Ishikawa (cell line): ENCODE measurements around the gene GORAB.

Experiments
- CEBPB ChIP-seq: IDR thresholded peaks from 2 replicates; pipeline ENCODE4 v1.6.1; 2012
- CREB1 ChIP-seq: IDR thresholded peaks from 2 replicates; pipeline ENCODE4 v1.6.1; 2012; ENCODE audit warnings: low read depth
- EGR1 ChIP-seq: IDR thresholded peaks from 2 replicates; pipeline ENCODE4 v1.6.1; 2012
- EP300 ChIP-seq: IDR thresholded peaks from 2 replicates; pipeline ENCODE4 v1.6.1; 2012; ENCODE audit warnings: borderline replicate concordance
- FOXM1 ChIP-seq: IDR thresholded peaks from 2 replicates; pipeline ENCODE4 v1.6.1; 2012; ENCODE audit warnings: low read depth, borderline replicate concordance
- NFIC ChIP-seq: IDR thresholded peaks from 2 replicates; pipeline ENCODE4 v1.6.1; 2012
- RAD21 ChIP-seq: IDR thresholded peaks from 2 replicates; pipeline ENCODE4 v1.6.1; 2012; ENCODE audit warnings: low read depth
- TAF1 ChIP-seq: IDR thresholded peaks from 2 replicates; pipeline ENCODE4 v1.6.1; 2012; ENCODE audit warnings: low read depth, mild to moderate bottlenecking
- TCF12 ChIP-seq: IDR thresholded peaks from 2 replicates; pipeline ENCODE4 v1.6.1; 2012; ENCODE audit warnings: low read depth
- TEAD4 ChIP-seq: IDR thresholded peaks from 2 replicates; pipeline ENCODE4 v1.6.1; 2012
- YY1 ChIP-seq: IDR thresholded peaks from 2 replicates; pipeline ENCODE4 v1.6.1; 2012; ENCODE audit warnings: low read depth
- ZBTB7A ChIP-seq: IDR thresholded peaks from 2 replicates; pipeline ENCODE4 v1.6.1; 2012; ENCODE audit warnings: low read depth
- TF ChIP-seq, protein P1 (sequence below): IDR thresholded peaks from 2 replicates; pipeline ENCODE4 v1.6.1; 2012
- TF ChIP-seq, protein P2 (sequence below): IDR thresholded peaks from 2 replicates; pipeline ENCODE4 v1.6.1; 2012
- TF ChIP-seq, protein P3 (sequence below): IDR thresholded peaks from 2 replicates; pipeline ENCODE4 v1.6.1; 2012; ENCODE audit warnings: low read depth, mild to moderate bottlenecking

GORAB gene

DNA sequence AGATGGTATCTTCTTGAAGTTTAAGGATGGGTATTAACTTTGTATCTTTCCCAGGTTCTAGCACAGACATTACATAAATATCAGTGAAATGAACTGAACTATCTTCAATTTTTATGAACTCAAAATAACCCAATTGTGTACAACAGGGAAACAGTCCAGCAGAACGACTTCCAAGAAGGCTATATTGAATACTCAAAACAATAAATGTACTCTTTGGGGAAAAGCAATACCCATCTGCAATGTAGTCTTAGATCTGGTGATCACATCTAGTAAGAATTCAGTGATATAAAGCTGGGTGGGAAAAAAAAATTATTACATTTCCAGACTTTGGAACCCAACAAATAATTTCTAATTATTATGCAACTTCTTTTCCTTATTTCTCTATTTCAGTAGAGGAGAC is 33.1 kb upstream of the GORAB start:
- TF ChIP-seq RAD21 (no peak), EGR1 (no peak), FOXM1 (no peak), CEBPB (no peak), TCF12 (no peak), EP300 (no peak), YY1 (no peak), TEAD4 (no peak), ZBTB7A (no peak), NFIC (no peak), CREB1 (no peak), TAF1 (no peak)
- TF ChIP-seq, protein P1, sequence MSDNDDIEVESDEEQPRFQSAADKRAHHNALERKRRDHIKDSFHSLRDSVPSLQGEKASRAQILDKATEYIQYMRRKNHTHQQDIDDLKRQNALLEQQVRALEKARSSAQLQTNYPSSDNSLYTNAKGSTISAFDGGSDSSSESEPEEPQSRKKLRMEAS, result no peak
- TF ChIP-seq, protein P2, sequence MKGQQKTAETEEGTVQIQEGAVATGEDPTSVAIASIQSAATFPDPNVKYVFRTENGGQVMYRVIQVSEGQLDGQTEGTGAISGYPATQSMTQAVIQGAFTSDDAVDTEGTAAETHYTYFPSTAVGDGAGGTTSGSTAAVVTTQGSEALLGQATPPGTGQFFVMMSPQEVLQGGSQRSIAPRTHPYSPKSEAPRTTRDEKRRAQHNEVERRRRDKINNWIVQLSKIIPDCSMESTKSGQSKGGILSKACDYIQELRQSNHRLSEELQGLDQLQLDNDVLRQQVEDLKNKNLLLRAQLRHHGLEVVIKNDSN, result no peak
- TF ChIP-seq, protein P3, sequence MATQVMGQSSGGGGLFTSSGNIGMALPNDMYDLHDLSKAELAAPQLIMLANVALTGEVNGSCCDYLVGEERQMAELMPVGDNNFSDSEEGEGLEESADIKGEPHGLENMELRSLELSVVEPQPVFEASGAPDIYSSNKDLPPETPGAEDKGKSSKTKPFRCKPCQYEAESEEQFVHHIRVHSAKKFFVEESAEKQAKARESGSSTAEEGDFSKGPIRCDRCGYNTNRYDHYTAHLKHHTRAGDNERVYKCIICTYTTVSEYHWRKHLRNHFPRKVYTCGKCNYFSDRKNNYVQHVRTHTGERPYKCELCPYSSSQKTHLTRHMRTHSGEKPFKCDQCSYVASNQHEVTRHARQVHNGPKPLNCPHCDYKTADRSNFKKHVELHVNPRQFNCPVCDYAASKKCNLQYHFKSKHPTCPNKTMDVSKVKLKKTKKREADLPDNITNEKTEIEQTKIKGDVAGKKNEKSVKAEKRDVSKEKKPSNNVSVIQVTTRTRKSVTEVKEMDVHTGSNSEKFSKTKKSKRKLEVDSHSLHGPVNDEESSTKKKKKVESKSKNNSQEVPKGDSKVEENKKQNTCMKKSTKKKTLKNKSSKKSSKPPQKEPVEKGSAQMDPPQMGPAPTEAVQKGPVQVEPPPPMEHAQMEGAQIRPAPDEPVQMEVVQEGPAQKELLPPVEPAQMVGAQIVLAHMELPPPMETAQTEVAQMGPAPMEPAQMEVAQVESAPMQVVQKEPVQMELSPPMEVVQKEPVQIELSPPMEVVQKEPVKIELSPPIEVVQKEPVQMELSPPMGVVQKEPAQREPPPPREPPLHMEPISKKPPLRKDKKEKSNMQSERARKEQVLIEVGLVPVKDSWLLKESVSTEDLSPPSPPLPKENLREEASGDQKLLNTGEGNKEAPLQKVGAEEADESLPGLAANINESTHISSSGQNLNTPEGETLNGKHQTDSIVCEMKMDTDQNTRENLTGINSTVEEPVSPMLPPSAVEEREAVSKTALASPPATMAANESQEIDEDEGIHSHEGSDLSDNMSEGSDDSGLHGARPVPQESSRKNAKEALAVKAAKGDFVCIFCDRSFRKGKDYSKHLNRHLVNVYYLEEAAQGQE, result no peak

DNA sequence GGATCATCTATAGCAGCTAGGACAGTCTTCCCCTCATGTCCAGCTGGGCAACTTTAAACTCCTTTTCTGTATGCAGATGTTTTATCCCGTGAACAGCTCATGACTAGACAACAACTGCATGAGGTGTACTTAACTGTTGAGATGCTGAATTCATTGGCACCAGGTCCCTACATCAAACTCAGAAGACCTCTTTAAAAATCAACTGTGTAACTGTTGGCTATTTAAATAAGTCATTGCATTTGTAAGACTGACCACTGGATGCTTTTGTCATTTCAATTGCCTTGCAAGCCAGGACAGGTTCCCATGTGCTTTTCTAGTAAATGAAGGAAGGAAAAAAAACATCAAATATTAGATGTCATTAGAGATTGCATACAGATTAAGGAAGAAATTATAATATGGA is 28.3 kb upstream of the GORAB start:
- TF ChIP-seq TCF12 (no peak), EP300 (no peak), ZBTB7A (no peak), RAD21 (no peak), EGR1 (no peak), NFIC (no peak), FOXM1 (no peak)
- TF ChIP-seq, protein P2, result no peak
- TF ChIP-seq, protein P1, result no peak
- TF ChIP-seq, protein P3, result no peak

DNA sequence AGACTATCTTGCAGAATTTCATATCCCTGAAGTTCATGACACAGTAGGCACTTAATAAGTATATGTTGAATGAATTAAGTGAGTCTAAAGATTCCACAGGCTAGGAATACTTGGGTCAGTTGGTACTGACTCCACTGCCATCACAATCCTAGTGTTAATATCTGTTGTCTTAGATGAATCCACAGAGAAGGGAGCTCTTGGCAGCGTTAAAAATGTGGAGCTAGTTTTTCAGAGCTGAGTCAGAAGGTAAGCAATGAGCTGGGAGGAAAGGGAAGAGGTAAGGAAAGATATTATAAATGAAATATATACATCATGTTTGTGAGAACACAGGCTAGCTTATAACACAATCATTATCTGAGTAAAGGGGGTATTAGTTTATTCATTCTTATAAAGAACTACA is 21.8 kb upstream of the GORAB start:
- TF ChIP-seq CEBPB, result no peak

DNA sequence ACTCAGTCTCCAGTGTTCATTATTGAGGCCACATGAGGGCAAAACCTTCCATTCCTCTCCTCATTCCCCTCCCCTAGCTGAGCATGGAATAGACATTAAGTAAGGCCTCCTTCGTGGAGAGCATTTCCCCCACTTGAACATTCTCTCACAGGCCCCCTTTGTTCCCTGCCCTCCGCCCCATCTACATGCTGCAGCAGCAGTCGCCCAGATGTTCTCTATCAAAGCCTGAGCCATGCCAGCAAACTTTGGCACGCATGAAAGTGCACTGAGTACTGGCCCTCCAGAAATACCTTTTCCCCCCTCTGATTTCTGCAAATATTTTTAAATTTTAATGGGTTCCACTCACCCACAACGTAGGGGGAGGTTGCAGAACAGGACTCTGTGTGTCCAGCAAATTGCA is 20.9 kb upstream of the GORAB start:
- no peak for TF ChIP-seq NFIC
- no peak for TF ChIP-seq TEAD4
- TF ChIP-seq FOXM1, result no peak
- TF ChIP-seq TCF12, result no peak
- TF ChIP-seq, protein P2, result no peak
- no peak for TF ChIP-seq YY1

DNA sequence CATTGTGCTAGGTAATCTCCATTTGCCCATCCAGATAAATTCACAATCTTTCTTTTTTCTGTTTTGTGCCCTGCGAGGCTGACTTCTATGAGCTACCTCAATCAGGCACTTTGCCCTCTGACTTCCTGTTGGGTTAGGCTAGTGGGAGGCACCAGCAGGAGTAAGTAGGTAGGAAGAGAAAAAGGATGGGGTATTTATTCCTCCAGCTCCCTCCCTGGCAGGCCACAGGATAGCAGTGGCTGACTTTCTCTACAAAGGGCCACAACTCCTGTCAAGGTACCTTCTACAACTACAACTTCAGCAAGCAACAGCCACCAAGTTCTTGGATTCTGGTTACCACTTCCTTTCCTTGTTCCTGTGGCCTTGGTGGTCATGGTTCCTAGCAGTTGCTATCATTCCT is 18.8 kb upstream of the GORAB start:
- TF ChIP-seq, protein P1, result no peak
- TF ChIP-seq YY1, result no peak
- no peak for TF ChIP-seq CEBPB
- TF ChIP-seq, protein P2, result no peak

DNA sequence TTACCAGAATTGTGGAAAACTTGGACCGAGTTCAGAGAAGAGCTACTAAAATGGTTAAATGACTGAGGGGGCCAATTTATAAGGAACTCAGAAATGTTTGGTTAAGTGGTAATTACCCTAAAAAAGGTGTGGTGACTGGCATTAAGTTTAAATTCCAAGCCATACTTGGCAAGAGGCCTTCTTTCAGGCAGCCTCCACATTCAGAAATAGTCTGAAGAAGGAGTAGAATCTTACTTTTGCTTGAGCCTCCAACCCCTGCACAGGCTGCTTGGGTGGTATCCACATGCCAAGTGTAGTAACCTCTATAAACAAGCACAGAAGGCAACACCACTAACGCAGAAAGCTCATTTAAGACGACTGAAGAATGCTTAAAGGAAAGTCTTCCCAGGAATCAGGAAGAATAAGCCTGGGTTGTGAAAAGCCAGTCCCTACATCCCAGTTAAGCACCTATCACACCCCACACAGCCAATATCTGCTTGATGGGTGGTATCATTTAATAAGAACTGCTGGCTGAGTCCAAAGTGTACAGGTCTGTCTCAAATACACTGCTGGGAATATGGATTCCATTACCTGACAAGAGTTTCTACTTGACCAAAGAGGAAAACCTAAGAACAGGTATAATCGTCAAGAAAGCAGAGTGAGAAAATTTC is 13.7 kb upstream of the GORAB start:
- TF ChIP-seq ZBTB7A, result no peak
- TF ChIP-seq TEAD4, result no peak
- no peak for TF ChIP-seq RAD21
- TF ChIP-seq, protein P2, result no peak
- no peak for TF ChIP-seq NFIC
- TF ChIP-seq EGR1, result no peak
- TF ChIP-seq EP300, result no peak
- TF ChIP-seq, protein P1, result no peak
- TF ChIP-seq, protein P3, result no peak
- TF ChIP-seq FOXM1, result no peak
